ENCODE results near the gene COL12A1. TPM values are rescaled to one million over a fixed set of nuclear protein-coding genes. Genes with fewer than 3 reads are reported as not detected.

COL12A1 gene
- total and polyA plus RNA-seq, 9 of the 15 experiments (the other 6 are each of a cell fraction or from before 2014, with no cell fraction given): 0.11 TPM; not detected in 8

- TF ChIP-seq NKRF (IDR thresholded peaks at IDR 0.05; ENCODE audit: borderline replicate concordance) (no peak), MAFG (tag; conservative IDR thresholded peaks at IDR 0.05) (no peak), BHLHE40 (IDR thresholded peaks at IDR 0.05; ENCODE audit: low read length) (no peak), AFF4 (CRISPR knock-in tag; IDR thresholded peaks at IDR 0.05) (no peak), NFYB (IDR thresholded peaks at IDR 0.05; ENCODE audit: extremely low read depth, insufficient read length) (no peak), RAD21 (CRISPR knock-in tag; conservative IDR thresholded peaks at IDR 0.05 in 1 of 2, IDR thresholded peaks at IDR 0.05 in 1 of 2) (no peak), LEF1 (IDR thresholded peaks at IDR 0.05) (no peak), PHF21A (IDR thresholded peaks at IDR 0.05; ENCODE audit: borderline replicate concordance, low read depth) (no peak), DNMT1 (IDR thresholded peaks at IDR 0.05) (no peak), ZNF146 (CRISPR knock-in tag; IDR thresholded peaks at IDR 0.05; ENCODE audit: unreplicated experiment) (no peak), NFIC (IDR thresholded peaks at IDR 0.05) (no peak), ZNF699 (CRISPR knock-in tag; IDR thresholded peaks at IDR 0.05; ENCODE audit: insufficient replicate concordance) (no peak), BRCA1 (IDR thresholded peaks at IDR 0.05) (no peak), BRCA1 (CRISPR knock-in tag; IDR thresholded peaks at IDR 0.05) (no peak), EZH2 (IDR thresholded peaks at IDR 0.05; ENCODE audit: borderline replicate concordance, low read depth, low read length) (no peak)
- TF ChIP-seq, protein P1, sequence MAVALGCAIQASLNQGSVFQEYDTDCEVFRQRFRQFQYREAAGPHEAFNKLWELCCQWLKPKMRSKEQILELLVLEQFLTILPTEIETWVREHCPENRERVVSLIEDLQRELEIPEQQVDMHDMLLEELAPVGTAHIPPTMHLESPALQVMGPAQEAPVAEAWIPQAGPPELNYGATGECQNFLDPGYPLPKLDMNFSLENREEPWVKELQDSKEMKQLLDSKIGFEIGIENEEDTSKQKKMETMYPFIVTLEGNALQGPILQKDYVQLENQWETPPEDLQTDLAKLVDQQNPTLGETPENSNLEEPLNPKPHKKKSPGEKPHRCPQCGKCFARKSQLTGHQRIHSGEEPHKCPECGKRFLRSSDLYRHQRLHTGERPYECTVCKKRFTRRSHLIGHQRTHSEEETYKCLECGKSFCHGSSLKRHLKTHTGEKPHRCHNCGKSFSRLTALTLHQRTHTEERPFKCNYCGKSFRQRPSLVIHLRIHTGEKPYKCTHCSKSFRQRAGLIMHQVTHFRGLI (CRISPR knock-in tag; IDR thresholded peaks at IDR 0.05): no peak
Observed at GRCh38 chr6:75117701-75118100, 88.2 kb downstream of the COL12A1 start (continued).

Measured in K562 (cell line).